Measurements from ENCODE around the gene CHRNG. TPM values are rescaled to one million over a fixed set of nuclear protein-coding genes. Genes with fewer than 3 reads are reported as not detected.

CHRNG gene
- total and polyA plus RNA-seq, 4 donors, result not detected

DNA sequence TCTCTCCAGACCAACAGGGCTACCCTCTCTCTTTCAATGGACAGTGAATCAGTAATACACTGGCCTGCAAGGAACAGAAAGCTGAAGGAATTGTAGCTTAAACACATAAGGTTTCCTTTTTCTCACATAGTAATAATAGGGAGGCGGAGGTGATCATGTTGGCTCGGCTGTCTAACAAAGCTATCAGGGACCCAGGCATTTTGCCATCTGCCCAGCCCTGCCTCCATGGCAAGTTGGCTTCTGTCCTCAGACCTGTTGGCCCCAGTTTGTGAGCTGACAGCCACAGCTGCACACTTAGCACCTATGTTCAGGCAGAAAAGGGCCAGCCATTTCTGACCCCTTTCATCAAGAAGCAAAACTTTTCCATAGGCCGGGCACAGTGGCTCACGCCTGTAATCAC lies 2.0 kb upstream of the CHRNG start:
- peak in 1 of 2 donors; percentile 19 for DNase-seq
- no peaks in the 10 kb centered on the region for H3K36me3 ChIP-seq (ENCODE audit: control insufficient read depth in 1 of 2, insufficient read depth in 2 of 2, low read length in 1 of 2)
- H3K27ac ChIP-seq (ENCODE audit: low read depth in 1 of 2, low read length in 2 of 2), result no peak overlapping the region
- no peaks in the 10 kb centered on the region for H3K27me3 ChIP-seq (ENCODE audit: control insufficient read depth in 1 of 2, insufficient read depth in 2 of 2, low read length in 1 of 2)
- H3K9me3 ChIP-seq (ENCODE audit: control insufficient read depth, low read length), result peaks cover 5% of the 10 kb centered on the region
- H3K4me1 ChIP-seq (ENCODE audit: control insufficient read depth in 1 of 2, insufficient read depth in 2 of 2, low read length in 2 of 2), result no peaks in the 10 kb centered on the region
- H3K4me3 ChIP-seq (ENCODE audit: low read length in 2 of 2), result no peak overlapping the region
- intact Hi-C loops (cut with DNase I), result no loop called here
- 81 to 87% methylated on average over 4 of the region's 4 CpGs for WGBS, 2 donors
- ATAC-seq (ENCODE audit: low FRiP score), result no peak

- peaks cover 5% of the 10 kb centered on the region for H3K9me3 ChIP-seq (ENCODE audit: control insufficient read depth, low read length)
- no peak overlapping the region for H3K27ac ChIP-seq (ENCODE audit: low read depth in 1 of 2, low read length in 2 of 2)
- no peaks in the 10 kb centered on the region for H3K4me1 ChIP-seq (ENCODE audit: control insufficient read depth in 1 of 2, insufficient read depth in 2 of 2, low read length in 2 of 2)
- peak in 1 of 2 donors; percentile 33 for DNase-seq
- ATAC-seq (ENCODE audit: low FRiP score), result no peak
- intact Hi-C loops (cut with DNase I), result no loop called here
- 36 to 39% methylated on average over 4 of the region's 4 CpGs for WGBS, 2 donors
- no peaks in the 10 kb centered on the region for H3K27me3 ChIP-seq (ENCODE audit: control insufficient read depth in 1 of 2, insufficient read depth in 2 of 2, low read length in 1 of 2)
- no peak overlapping the region for H3K4me3 ChIP-seq (ENCODE audit: low read length in 2 of 2)
- no peaks in the 10 kb centered on the region for H3K36me3 ChIP-seq (ENCODE audit: control insufficient read depth in 1 of 2, insufficient read depth in 2 of 2, low read length in 1 of 2)
Observed at GRCh38 chr2:232538671-232539070, 821 bp upstream of the CHRNG start.

GRCh38 chr2:232540441-232541041 lies 1.0 kb downstream of the CHRNG start:
- ATAC-seq (ENCODE audit: low FRiP score) (no peak), DNase-seq (peak in 1 of 2 donors; percentile 49)
- H3K9me3 ChIP-seq (ENCODE audit: control insufficient read depth, low read length), result peaks cover 5% of the 10 kb centered on the region
- H3K4me1 ChIP-seq (ENCODE audit: control insufficient read depth in 1 of 2, insufficient read depth in 2 of 2, low read length in 2 of 2), result no peaks in the 10 kb centered on the region
- H3K4me3 ChIP-seq (ENCODE audit: low read length in 2 of 2), result no peak overlapping the region
- no peak overlapping the region for H3K27ac ChIP-seq (ENCODE audit: low read depth in 1 of 2, low read length in 2 of 2)
- 79 to 82% methylated on average over 17 of the region's 17 CpGs for WGBS, 2 donors
- no peaks in the 10 kb centered on the region for H3K27me3 ChIP-seq (ENCODE audit: control insufficient read depth in 1 of 2, insufficient read depth in 2 of 2, low read length in 1 of 2)
- intact Hi-C loops (cut with DNase I), result no loop called here
- no peaks in the 10 kb centered on the region for H3K36me3 ChIP-seq (ENCODE audit: control insufficient read depth in 1 of 2, insufficient read depth in 2 of 2, low read length in 1 of 2)

DNA sequence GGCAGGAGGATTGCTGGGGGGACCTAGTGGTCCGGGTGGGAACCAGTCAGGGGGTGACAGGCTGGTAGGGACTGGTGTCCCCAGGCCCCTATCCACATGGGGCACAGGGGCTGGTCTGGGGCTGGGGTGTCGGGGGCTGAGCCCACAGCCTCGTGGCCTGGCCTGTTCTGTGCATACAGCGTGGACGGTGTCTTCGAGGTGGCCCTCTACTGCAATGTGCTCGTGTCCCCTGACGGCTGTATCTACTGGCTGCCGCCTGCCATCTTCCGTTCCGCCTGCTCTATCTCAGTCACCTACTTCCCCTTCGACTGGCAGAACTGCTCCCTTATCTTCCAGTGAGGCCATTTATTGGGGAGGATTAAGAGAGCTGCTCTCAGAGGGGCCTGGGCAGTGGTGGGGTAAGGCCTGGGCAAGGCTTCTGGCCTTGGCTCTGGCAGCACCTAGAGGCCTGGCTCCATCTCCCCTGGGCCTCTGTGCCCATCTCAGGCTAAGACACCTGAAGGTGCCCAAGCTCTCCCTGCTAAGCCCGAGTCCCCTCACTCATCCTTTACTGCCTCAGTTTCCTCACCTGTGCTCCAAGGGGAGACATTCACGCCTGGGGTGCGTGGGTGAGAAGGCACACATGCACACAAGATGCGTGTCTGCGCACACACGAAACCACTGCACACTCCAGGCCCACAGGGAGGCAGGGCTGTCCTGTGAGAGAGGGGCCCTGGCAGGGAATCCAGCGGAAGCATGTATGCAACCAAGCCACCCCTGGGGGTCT lies 1.9 kb downstream of the CHRNG start:
- no peaks in the 10 kb centered on the region for H3K36me3 ChIP-seq (ENCODE audit: control insufficient read depth in 1 of 2, insufficient read depth in 2 of 2, low read length in 1 of 2)

DNA sequence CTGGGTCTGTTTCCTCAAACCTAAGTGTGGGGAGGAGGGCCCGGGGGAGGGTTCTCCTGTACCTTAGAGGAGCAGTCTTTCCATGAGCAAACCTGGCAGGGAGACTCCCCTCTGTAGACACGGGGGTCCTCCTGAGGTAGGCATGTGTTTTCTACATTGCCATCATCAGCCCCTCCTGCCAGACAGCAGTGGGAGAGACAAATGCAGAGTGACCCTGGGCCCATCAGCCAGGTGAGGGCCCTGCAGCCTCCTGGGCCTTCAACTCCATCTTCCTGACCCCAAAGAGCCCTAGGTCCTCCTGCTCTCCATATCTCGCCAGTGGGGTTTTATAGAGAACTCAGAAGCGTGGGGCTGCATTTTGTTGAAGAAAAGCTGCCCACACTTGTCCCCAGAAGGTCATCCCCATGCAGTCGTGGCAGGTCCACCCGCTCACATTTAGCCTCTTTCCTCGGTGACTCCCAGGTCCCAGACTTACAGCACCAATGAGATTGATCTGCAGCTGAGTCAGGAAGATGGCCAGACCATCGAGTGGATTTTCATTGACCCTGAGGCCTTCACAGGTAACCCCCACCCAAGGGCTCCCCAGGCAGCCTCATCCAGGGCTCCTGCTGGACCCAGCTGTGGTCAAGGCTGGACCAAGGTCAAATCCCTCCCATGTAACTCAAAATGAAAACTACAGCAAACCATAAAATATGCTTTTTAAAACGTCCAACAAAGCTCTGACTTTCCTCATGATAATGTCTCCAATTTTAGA lies 2.6 kb downstream of the CHRNG start:
- Histone ChIP-seq H3K4me3 (ENCODE audit: low read length in 2 of 2) (no peak overlapping the region), H3K9me3 (ENCODE audit: control insufficient read depth, low read length) (no peaks in the 10 kb centered on the region), H3K4me1 (ENCODE audit: control insufficient read depth in 1 of 2, insufficient read depth in 2 of 2, low read length in 2 of 2) (no peaks in the 10 kb centered on the region), H3K27ac (ENCODE audit: low read depth in 1 of 2, low read length in 2 of 2) (no peak overlapping the region), H3K27me3 (ENCODE audit: control insufficient read depth in 1 of 2, insufficient read depth in 2 of 2, low read length in 1 of 2) (no peaks in the 10 kb centered on the region), H3K36me3 (ENCODE audit: control insufficient read depth in 1 of 2, insufficient read depth in 2 of 2, low read length in 1 of 2) (no peaks in the 10 kb centered on the region)
- no peak for ATAC-seq (ENCODE audit: low FRiP score)
- intact Hi-C loops (cut with DNase I), result no loop called here
- 58 to 62% methylated on average over 9 of the region's 9 CpGs for WGBS, 2 donors
- DNase-seq, result peak in 1 of 2 donors; percentile 37

More for the DNA sequence above, 1.9 kb downstream of the CHRNG start:
- H3K4me1 ChIP-seq (ENCODE audit: control insufficient read depth in 1 of 2, insufficient read depth in 2 of 2, low read length in 2 of 2), result no peaks in the 10 kb centered on the region
- H3K27ac ChIP-seq (ENCODE audit: low read depth in 1 of 2, low read length in 2 of 2), result no peak overlapping the region
- H3K27me3 ChIP-seq (ENCODE audit: control insufficient read depth in 1 of 2, insufficient read depth in 2 of 2, low read length in 1 of 2), result no peaks in the 10 kb centered on the region
- ATAC-seq (ENCODE audit: low FRiP score), result no peak
- WGBS, 2 donors, result 72 to 80% methylated on average over 19 of the region's 19 CpGs
- H3K9me3 ChIP-seq (ENCODE audit: control insufficient read depth, low read length), result peaks cover 1% of the 10 kb centered on the region
- H3K4me3 ChIP-seq (ENCODE audit: low read length in 2 of 2), result no peak overlapping the region
- intact Hi-C loops (cut with DNase I), result no loop called here
- DNase-seq, result peak in 1 of 2 donors; percentile 59

- no peak for ATAC-seq (ENCODE audit: low FRiP score)
- WGBS, 2 donors, result 86 to 88% methylated on average over 20 of the region's 20 CpGs
- H3K9me3 ChIP-seq (ENCODE audit: control insufficient read depth, low read length), result no peaks in the 10 kb centered on the region
- DNase-seq, result peak in 1 of 2 donors; percentile 53
- no peak overlapping the region for H3K27ac ChIP-seq (ENCODE audit: low read depth in 1 of 2, low read length in 2 of 2)
- H3K4me1 ChIP-seq (ENCODE audit: control insufficient read depth in 1 of 2, insufficient read depth in 2 of 2, low read length in 2 of 2), result no peaks in the 10 kb centered on the region
- H3K4me3 ChIP-seq (ENCODE audit: low read length in 2 of 2), result no peak overlapping the region
- H3K27me3 ChIP-seq (ENCODE audit: control insufficient read depth in 1 of 2, insufficient read depth in 2 of 2, low read length in 1 of 2), result no peaks in the 10 kb centered on the region
- intact Hi-C loops (cut with DNase I), result no loop called here
- H3K36me3 ChIP-seq (ENCODE audit: control insufficient read depth in 1 of 2, insufficient read depth in 2 of 2, low read length in 1 of 2), result no peaks in the 10 kb centered on the region
Observed at GRCh38 chr2:232542715-232543467, 3.4 kb downstream of the CHRNG start.

- H3K36me3 ChIP-seq (ENCODE audit: control insufficient read depth in 1 of 2, insufficient read depth in 2 of 2, low read length in 1 of 2), result no peaks in the 10 kb centered on the region
- no peak overlapping the region for H3K27ac ChIP-seq (ENCODE audit: low read depth in 1 of 2, low read length in 2 of 2)
- DNase-seq (no peak), ATAC-seq (ENCODE audit: low FRiP score) (no peak)
- intact Hi-C loops (cut with DNase I), result no loop called here
- no peaks in the 10 kb centered on the region for H3K27me3 ChIP-seq (ENCODE audit: control insufficient read depth in 1 of 2, insufficient read depth in 2 of 2, low read length in 1 of 2)
- H3K9me3 ChIP-seq (ENCODE audit: control insufficient read depth, low read length), result no peaks in the 10 kb centered on the region
- H3K4me1 ChIP-seq (ENCODE audit: control insufficient read depth in 1 of 2, insufficient read depth in 2 of 2, low read length in 2 of 2), result no peaks in the 10 kb centered on the region
- 88 to 91% methylated on average over 14 of the region's 14 CpGs for WGBS, 2 donors
- no peak overlapping the region for H3K4me3 ChIP-seq (ENCODE audit: low read length in 2 of 2)
Observed at GRCh38 chr2:232543491-232543890, 4.0 kb downstream of the CHRNG start.

DNA sequence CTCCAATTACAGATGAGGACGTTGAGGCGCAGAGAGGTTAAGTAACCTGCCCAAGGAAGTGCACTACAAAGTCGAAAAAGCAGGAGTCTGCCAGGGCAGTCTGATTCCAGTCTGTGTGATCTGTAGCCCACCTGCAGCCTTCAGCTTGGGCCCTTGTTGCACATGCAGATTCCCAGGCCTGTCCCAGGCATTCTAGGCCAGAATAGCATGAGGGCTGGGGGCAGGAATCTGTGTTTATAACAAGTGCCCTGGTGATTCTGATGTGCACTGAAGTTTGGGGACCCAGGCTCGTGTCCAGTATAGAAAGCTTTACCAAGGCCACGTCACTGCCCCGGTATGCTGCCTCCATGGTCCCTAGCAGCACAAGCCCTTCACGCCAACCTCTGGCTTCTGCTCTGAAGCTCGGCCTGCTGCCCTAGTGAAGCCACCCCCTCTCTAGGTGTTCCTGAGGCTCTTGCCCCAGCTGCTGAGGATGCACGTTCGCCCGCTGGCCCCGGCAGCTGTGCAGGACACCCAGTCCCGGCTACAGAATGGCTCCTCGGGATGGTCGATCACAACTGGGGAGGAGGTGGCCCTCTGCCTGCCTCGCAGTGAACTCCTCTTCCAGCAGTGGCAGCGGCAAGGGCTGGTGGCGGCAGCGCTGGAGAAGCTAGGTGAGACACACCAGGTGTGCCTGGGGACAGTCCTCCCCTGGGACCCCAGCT lies 4.6 kb downstream of the CHRNG start:
- no peak overlapping the region for H3K27ac ChIP-seq (ENCODE audit: low read depth in 1 of 2, low read length in 2 of 2)
- no peaks in the 10 kb centered on the region for H3K4me1 ChIP-seq (ENCODE audit: control insufficient read depth in 1 of 2, insufficient read depth in 2 of 2, low read length in 2 of 2)
- H3K4me3 ChIP-seq (ENCODE audit: low read length in 2 of 2), result no peak overlapping the region
- no peaks in the 10 kb centered on the region for H3K9me3 ChIP-seq (ENCODE audit: control insufficient read depth, low read length)
- no peak for ATAC-seq (ENCODE audit: low FRiP score)
- no peaks in the 10 kb centered on the region for H3K36me3 ChIP-seq (ENCODE audit: control insufficient read depth in 1 of 2, insufficient read depth in 2 of 2, low read length in 1 of 2)
- 92 to 93% methylated on average over 19 of the region's 19 CpGs for WGBS, 2 donors
- intact Hi-C loops (cut with DNase I), result no loop called here
- DNase-seq, result peak in 1 of 2 donors; percentile 59
- H3K27me3 ChIP-seq (ENCODE audit: control insufficient read depth in 1 of 2, insufficient read depth in 2 of 2, low read length in 1 of 2), result no peaks in the 10 kb centered on the region
